H1 (cell line): Measurements from ENCODE around the gene SLC35F3.

Source experiments
- BCL11A ChIP-seq, 2 experiments: IDR thresholded peaks; one replicate each; pipeline ENCODE4 v1.6.1; 2011; ENCODE audit warnings: low read depth in 2 of 2, low read length in 2 of 2, mild to moderate bottlenecking in 2 of 2
- EZH2 ChIP-seq: fragments of 200-600 bp; sonication (generic); IDR thresholded peaks from 2 replicates; pipeline ENCODE4 v1.7.1; 2012; ENCODE audit warnings: low read depth, mild to moderate bottlenecking, moderate library complexity, low read length, inconsistent platforms; ENCODE audit not compliant: severe bottlenecking
- POLR2A ChIP-seq, 2 experiments: IDR thresholded peaks; 1 replicate in 1 of 2; 2 replicates in 1 of 2; pipeline ENCODE4 v1.6.1; 2011; ENCODE audit warnings: low read depth in 2 of 2, low read length in 2 of 2, mild to moderate bottlenecking in 2 of 2; ENCODE audit errors: control extremely low read depth in 1 of 2
- RAD21 ChIP-seq, 2 experiments: IDR thresholded peaks in 1 of 2; conservative IDR thresholded peaks in 1 of 2; 2 replicates each; pipeline ENCODE4 v1.6.1; 2011; ENCODE audit warnings: low read depth in 2 of 2, low read length in 2 of 2, improper control_type of control experiment in 1 of 2, inconsistent platforms in 1 of 2, mild to moderate bottlenecking in 1 of 2, moderate library complexity in 1 of 2
- TAF1 ChIP-seq: IDR thresholded peaks from 2 replicates; pipeline ENCODE4 v1.6.1; 2011; ENCODE audit warnings: mild to moderate bottlenecking, low read depth, low read length
- TBP ChIP-seq: IDR thresholded peaks from 2 replicates; pipeline ENCODE4 v1.6.1; 2011; ENCODE audit warnings: low read depth, low read length, improper control_type of control experiment
- ZNF274 ChIP-seq: IDR thresholded peaks from 2 replicates; pipeline ENCODE4 v1.7.0; 2012; ENCODE audit warnings: low read length, borderline replicate concordance; ENCODE audit errors: extremely low read depth
- TF ChIP-seq, protein P1 (sequence below), 3 experiments: IDR thresholded peaks; 1 replicate in 2 of 3; 2 replicates in 1 of 3; pipeline versions ENCODE4 v1.5.1 to v1.6.1; 2011; ENCODE audit warnings: low read length in 3 of 3, mild to moderate bottlenecking in 3 of 3, inconsistent platforms in 2 of 3, low read depth in 1 of 3, moderate library complexity in 1 of 3; ENCODE audit not compliant: insufficient read depth in 1 of 3; ENCODE audit errors: control extremely low read depth in 1 of 3
- TF ChIP-seq, protein P2 (sequence below): IDR thresholded peaks from 2 replicates; pipeline ENCODE4 v1.6.1; 2012; ENCODE audit warnings: inconsistent platforms

- TF ChIP-seq, protein P1, sequence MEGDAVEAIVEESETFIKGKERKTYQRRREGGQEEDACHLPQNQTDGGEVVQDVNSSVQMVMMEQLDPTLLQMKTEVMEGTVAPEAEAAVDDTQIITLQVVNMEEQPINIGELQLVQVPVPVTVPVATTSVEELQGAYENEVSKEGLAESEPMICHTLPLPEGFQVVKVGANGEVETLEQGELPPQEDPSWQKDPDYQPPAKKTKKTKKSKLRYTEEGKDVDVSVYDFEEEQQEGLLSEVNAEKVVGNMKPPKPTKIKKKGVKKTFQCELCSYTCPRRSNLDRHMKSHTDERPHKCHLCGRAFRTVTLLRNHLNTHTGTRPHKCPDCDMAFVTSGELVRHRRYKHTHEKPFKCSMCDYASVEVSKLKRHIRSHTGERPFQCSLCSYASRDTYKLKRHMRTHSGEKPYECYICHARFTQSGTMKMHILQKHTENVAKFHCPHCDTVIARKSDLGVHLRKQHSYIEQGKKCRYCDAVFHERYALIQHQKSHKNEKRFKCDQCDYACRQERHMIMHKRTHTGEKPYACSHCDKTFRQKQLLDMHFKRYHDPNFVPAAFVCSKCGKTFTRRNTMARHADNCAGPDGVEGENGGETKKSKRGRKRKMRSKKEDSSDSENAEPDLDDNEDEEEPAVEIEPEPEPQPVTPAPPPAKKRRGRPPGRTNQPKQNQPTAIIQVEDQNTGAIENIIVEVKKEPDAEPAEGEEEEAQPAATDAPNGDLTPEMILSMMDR (IDR thresholded peaks at IDR 0.05; ENCODE audit: control extremely low read depth in 1 of 3, insufficient read depth in 1 of 3, low read depth in 1 of 3, low read length in 3 of 3) = no peak
- TF ChIP-seq BCL11A (IDR thresholded peaks at IDR 0.05; ENCODE audit: low read depth in 2 of 2, low read length in 2 of 2) (no peak), RAD21 (IDR thresholded peaks at IDR 0.05 in 1 of 2, conservative IDR thresholded peaks at IDR 0.05 in 1 of 2; ENCODE audit: low read depth in 2 of 2, low read length in 2 of 2) (no peak), TAF1 (no peak), TBP (no peak), EZH2 (no peak), ZNF274 (no peak), POLR2A (IDR thresholded peaks at IDR 0.05; ENCODE audit: control extremely low read depth in 1 of 2, low read depth in 2 of 2, low read length in 2 of 2) (no peak)
- TF ChIP-seq, protein P2, sequence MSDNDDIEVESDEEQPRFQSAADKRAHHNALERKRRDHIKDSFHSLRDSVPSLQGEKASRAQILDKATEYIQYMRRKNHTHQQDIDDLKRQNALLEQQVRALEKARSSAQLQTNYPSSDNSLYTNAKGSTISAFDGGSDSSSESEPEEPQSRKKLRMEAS = no peak
Observed at GRCh38 chr1:234149217-234149616, 244.7 kb downstream of the SLC35F3 start.
